Measurements from ENCODE around the gene ADCY2. TPM values are rescaled to one million over a fixed set of nuclear protein-coding genes. Genes with fewer than 3 reads are reported as not detected.

ADCY2 gene
- total RNA-seq, 1 donor from 2014 or later = 4.6 TPM

DNA sequence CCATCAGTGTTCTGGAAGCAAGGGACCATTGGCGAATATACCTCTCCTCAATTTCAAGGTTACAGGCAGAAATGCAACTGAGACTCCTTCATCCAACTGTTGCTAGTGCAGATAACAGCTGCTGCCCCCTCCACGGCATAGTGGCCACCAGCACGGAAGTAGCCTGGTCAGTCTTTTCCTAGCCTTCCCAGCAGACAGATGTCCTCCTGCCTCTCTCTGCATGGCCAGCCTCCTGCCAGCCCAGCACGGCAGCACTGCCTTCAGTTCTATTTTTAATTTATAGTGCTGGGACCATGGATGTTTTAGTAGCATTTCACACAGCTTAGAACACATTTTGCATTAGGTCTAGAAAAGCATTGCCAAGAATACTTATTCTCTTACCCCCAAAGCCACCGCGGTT is 266.4 kb downstream of the ADCY2 start:
- no peak for DNase-seq (ENCODE audit: low spot score)

DNA sequence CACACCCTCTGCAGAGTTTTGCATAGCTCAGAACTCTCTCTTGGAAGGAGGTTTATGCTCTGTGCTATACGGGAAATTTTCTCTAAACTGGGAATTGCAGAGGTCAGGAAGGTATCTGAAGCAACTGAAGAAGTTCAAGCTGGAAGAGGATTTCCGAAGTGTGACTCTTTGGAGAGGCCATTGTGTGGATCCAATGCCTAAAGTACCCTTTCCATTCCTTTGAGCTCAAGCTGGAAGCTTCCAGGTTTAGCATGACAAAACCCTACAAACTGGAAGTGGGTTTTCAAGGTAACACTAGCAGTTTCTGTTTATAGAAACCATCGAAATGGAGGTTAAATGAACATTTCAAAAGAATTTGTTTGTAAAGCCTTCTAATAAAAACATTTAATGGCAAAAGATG is 267.9 kb downstream of the ADCY2 start:
- no peak for DNase-seq (ENCODE audit: low spot score)

DNA sequence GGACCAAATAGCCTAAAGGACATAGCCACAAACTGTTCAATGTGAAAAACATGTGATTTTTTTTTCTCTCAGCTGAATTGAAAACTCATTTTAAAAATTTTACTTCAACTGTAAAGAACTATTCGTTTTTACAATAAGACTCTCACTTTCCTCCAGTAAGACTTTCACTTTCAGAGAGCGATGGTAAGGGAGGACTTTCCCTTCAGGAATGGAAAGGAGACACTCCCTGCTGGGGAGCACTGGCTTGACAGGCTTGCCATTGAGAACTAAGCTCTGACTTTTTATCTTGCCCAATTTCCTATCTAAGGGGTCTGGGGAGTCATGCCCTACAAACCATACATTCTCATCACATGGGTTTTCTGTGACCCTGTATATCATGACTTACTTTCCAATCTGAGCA is 268.3 kb downstream of the ADCY2 start:
- DNase-seq (ENCODE audit: low spot score) = no peak

- DNase-seq (ENCODE audit: low spot score) = peak; percentile 14
These were observed 271.4 kb downstream of the ADCY2 start for GRCh38 chr5:7667216-7667767.

- DNase-seq (ENCODE audit: low spot score) = no peak
These were observed 272.2 kb downstream of the ADCY2 start for GRCh38 chr5:7668161-7668560.

- no peak for DNase-seq (ENCODE audit: low spot score)
These were observed 272.7 kb downstream of the ADCY2 start for GRCh38 chr5:7668627-7669026.

- no peak for DNase-seq (ENCODE audit: low spot score)
These were observed 275.5 kb downstream of the ADCY2 start for GRCh38 chr5:7671381-7671993.

DNA sequence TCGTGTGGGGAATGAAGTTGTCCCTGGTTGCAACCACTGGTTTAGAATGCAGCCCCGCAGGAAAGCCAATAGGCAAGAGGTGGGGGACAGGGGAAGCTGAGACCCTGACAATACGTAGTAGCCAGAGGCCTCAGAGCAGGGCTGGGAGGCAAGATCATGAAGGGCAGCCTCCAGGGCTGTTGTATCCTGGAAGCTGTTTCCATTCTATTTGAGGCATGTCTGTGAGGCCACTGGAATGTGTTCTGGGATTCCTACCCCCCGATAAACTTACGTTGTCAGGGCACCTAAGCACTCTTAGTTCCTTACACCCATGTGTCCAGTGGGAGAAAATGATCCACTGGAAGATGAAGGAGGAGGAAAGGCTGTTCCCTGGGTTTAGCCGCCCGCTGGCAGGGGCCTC is 277.7 kb downstream of the ADCY2 start:
- no peak for DNase-seq (ENCODE audit: low spot score)

- DNase-seq (ENCODE audit: low spot score) = no peak
These were observed 280.5 kb downstream of the ADCY2 start for GRCh38 chr5:7676455-7676854.

GRCh38 chr5:7678030-7678429 is 282.1 kb downstream of the ADCY2 start:
- DNase-seq (ENCODE audit: low spot score) = no peak

DNA sequence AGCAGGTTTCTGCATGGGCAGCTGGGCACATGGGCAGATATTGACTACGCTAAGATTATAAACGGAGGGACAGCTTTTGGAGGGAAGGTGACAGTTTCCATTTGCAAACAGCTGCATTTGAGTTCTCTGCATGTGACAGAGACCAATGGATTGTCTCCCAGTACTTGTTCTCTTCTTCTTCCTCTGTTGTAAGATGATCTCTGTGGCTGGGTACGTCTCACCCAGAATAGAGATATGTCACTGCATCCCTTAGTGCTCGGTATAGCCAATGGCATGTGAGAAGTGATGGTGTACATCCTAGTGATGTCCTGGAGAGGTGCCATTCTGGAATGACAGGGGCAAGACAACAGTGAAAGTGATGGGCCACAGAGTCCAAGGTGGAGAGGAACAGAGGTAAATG is 283.7 kb downstream of the ADCY2 start:
- DNase-seq (ENCODE audit: low spot score) = no peak

DNA sequence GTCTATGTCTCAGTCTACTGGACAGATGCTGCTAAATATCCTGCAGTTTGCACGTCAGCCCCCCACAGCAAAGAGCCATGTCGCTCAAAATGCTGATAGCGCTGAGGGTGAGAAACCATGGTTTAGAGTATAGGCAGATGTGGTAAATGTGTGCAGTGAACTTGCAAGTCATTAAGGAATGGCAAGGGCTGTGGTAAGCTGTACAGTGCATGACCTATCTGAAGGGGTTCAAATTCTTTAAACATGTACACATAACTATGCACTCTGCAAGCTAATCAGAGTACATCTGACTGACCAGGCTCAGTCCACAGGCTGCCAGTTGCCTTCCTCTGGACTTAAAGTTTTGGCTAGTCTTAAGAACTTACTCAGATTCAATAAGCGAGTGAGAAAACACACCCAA is 284.3 kb downstream of the ADCY2 start:
- DNase-seq (ENCODE audit: low spot score) = no peak

- DNase-seq (ENCODE audit: low spot score) = peak; percentile 18
These were observed 286.4 kb downstream of the ADCY2 start for GRCh38 chr5:7682379-7682778.

DNA sequence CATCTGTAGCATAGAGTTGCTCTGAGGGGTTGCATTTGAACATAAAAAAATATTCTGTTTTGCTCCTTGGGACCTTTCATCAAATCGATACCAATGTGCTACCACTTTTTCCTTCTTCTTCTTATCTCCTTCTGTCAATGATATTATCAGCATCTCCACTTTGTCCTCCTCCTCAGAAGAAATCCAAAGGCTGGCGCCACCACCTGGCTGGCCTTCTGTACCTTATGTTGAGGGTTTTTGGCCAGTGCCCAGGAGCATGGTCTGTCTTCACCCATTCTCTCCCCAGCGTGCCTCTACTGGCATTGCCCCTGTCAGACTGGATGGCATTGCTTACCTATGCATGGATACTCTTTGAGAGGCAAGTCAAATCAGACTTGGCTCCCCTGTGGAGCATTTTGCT is 287.8 kb downstream of the ADCY2 start:
- DNase-seq (ENCODE audit: low spot score) = no peak

GRCh38 chr5:7684826-7685225 is 288.9 kb downstream of the ADCY2 start:
- DNase-seq (ENCODE audit: low spot score) = no peak

- no peak for DNase-seq (ENCODE audit: low spot score)
These were observed 290.9 kb downstream of the ADCY2 start for GRCh38 chr5:7686794-7687193.

- no peak for DNase-seq (ENCODE audit: low spot score)
These were observed 294.6 kb downstream of the ADCY2 start for GRCh38 chr5:7690557-7690956.

DNA sequence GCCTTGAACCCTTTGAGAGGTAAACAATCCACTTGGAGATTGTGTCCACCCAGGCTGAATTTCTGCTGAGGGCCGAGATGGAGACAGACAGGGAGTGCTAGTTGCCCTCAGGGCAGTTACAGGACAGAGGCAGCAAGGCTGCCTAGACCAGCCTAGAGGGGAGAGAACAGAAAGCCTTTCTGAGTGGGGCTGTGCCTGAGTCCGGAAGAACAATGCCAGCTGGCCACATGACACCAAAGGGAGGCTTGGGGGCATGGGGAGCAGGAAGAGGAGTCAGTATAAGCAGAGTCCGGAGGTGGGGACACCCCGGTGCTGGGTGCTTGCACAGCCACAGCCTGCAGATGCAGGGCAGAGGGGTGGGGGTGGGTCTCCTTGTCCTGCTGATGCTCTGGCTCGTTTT is 309.3 kb downstream of the ADCY2 start:
- no peak for DNase-seq (ENCODE audit: low spot score)

GRCh38 chr5:7705736-7706135 is 309.8 kb downstream of the ADCY2 start:
- DNase-seq (ENCODE audit: low spot score) = no peak

DNA sequence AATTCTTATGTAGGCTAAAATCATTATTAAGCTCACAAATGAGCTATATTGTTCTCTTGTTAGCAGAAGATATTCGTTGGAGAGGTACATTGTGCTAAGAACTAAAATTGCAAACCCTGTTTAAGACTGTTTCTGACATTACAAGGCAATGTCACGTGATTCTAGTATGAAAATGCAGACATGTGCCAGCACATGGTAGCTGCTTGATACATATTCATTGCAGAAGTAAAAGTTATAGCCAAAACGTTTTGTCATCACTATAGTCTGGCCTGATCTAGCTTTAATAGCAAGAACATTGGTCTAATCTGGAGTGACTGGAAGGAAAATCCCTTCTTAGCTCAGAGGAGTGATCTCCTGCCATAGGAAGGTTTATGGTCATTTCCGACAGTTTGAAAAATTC is 310.3 kb downstream of the ADCY2 start:
- DNase-seq (ENCODE audit: low spot score) = no peak

DNA sequence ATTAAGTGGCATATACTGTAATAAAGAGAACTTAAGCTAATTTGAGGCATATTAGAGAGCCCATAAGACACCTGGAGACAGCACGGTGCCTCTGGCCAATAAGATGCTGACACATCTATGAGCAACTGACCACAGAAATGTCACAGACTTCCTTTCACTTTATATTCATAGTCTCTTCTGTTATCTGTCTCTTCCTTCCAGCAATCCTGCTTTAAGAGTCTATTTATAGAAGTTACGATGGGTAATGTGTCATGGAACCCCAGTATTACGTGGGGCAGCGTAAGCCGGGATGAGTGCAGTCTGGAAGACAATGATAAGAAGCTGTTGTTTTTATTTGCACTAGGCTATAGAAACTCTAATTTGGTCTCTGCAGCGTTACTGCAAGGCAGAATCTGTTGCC is 318.2 kb downstream of the ADCY2 start:
- peak; percentile 3 for DNase-seq (ENCODE audit: low spot score)

DNA sequence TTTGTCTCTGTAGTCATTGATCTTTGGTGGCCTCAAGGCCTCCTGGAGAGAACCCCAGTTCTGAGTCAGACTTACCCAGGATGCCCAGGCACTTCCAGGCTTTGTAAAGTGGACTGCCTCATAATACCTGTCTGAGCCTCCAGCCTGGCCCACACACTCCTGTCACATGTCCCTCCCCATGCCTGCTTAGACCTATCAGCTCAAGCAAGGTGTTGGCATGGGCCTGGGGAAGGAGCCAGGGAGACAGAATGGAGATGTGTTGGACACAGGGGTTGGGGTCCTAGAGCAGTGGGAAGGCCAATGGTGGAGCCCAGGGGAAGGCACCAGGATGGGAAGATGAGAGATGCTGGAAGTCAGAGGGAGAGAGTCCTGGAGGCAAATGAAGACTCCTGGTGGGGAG is 318.8 kb downstream of the ADCY2 start:
- no peak for DNase-seq (ENCODE audit: low spot score)

- DNase-seq (ENCODE audit: low spot score) = no peak
These were observed 321.8 kb downstream of the ADCY2 start for GRCh38 chr5:7717691-7718090.

DNA sequence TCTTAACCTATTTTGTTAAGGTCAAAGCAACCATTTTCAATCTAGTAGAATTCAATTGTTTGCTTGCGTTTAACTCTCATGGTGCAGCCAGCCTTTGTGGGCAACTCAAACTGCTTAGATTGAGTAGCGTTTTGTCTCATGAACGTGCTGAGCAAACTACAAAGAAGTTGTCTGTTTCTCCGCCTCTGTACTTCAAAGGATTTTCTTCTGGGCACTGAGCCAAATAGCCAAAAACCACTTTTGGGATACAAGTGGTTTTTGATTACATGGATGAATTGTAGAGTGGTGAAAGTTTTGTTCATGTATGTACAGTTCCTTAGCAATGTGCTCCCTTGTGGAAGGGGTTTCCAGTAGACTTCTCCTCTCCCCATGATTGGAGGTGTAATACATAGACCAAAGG is 332.1 kb downstream of the ADCY2 start:
- DNase-seq (ENCODE audit: low spot score) = no peak

Measured in umbilical cord (tissue), 2 donors.